H1 (cell line): ENCODE data around the gene ZNF577. TPM values are rescaled to one million over a fixed set of nuclear protein-coding genes. Genes with fewer than 3 reads are reported as not detected.

Experiments
- CTCF ChIA-PET: fragments of 300-600 bp; sonication (Branson Sonifier 250); formaldehyde crosslinking; loops from one replicate; lab custom pipeline; 2021; ENCODE audit not compliant: partially characterized antibody; lab: Charles Lee
- POLR2A ChIA-PET: fragments of 300-600 bp; sonication (Branson Sonifier 250); formaldehyde crosslinking; loops from one replicate; lab custom pipeline; 2021; ENCODE audit warnings: inconsistent platforms; ENCODE audit not compliant: partially characterized antibody; lab: Charles Lee
- DNase-seq, 2 experiments: peaks; one replicate each; pipeline versions ENCODE4 v3.0.0 to v3.0.0-alpha.2; 2010 to 2022; ENCODE audit warnings: low spot score in 2 of 2, low read depth in 1 of 2, mixed read lengths in 1 of 2
- FAIRE-seq: peaks from 2 replicates; lab custom pipeline; 2011; peaks lifted over from hg19 to GRCh38; lab: Jason Lieb, UNC
- H2AFZ ChIP-seq: 2 replicates; pipeline ENCODE4 v1.8.1; 2012; ENCODE audit warnings: low read length, inconsistent platforms
- H2AK5ac ChIP-seq: 2 replicates; pipeline ENCODE4 v1.6.1; 2013; ENCODE audit warnings: low read depth, low read length
- H2BK120ac ChIP-seq: replicated peaks from 2 replicates; pipeline ENCODE3; 2013; ENCODE audit warnings: low read depth, low read length, inconsistent platforms
- H2BK12ac ChIP-seq: 2 replicates; pipeline ENCODE4 v1.6.1; 2013; ENCODE audit warnings: low read depth, low read length
- H2BK15ac ChIP-seq: 2 replicates; pipeline ENCODE4 v1.6.1; 2013; ENCODE audit warnings: low read length
- H2BK20ac ChIP-seq: 2 replicates; pipeline ENCODE4 v1.6.1; 2013; ENCODE audit warnings: low read length
- H2BK5ac ChIP-seq: 2 replicates; pipeline ENCODE4 v1.6.1; 2013; ENCODE audit warnings: low read depth, low read length
- H3K14ac ChIP-seq: 2 replicates; pipeline ENCODE4 v1.6.1; 2013; ENCODE audit warnings: inconsistent platforms; ENCODE audit not compliant: insufficient read length
- H3K18ac ChIP-seq: 2 replicates; pipeline ENCODE4 v1.6.1; 2013; ENCODE audit warnings: low read length; ENCODE audit errors: extremely low read depth
- H3K23ac ChIP-seq: 2 replicates; pipeline ENCODE4 v1.6.1; 2013; ENCODE audit warnings: inconsistent platforms; ENCODE audit not compliant: insufficient read length
- H3K23me2 ChIP-seq: 2 replicates; pipeline ENCODE4 v1.6.1; 2013; ENCODE audit warnings: low read depth, low read length
- H3K27ac ChIP-seq: 2 replicates; pipeline ENCODE4 v1.6.1; 2011; ENCODE audit warnings: low read depth, low read length, inconsistent platforms
- H3K27me3 ChIP-seq, 4 experiments: replicated peaks in 1 of 4; 1 replicate in 1 of 4; 2 replicates in 3 of 4; pipeline versions ENCODE4 v1.6.1 to v1.8.1; 2011 to 2013; ENCODE audit warnings: low read length in 3 of 4, mild to moderate bottlenecking in 3 of 4, inconsistent platforms in 2 of 4, mixed read lengths in 2 of 4, moderate library complexity in 1 of 4; ENCODE audit not compliant: control insufficient read depth in 3 of 4, insufficient read depth in 3 of 4; ENCODE audit errors: extremely low read depth in 1 of 4
- H3K36me3 ChIP-seq, 4 experiments: 2 replicates each; pipeline versions ENCODE4 v1.6.1 to v1.8.1; 2011 to 2013; ENCODE audit warnings: mild to moderate bottlenecking in 4 of 4, low read length in 3 of 4, moderate library complexity in 2 of 4, control low read depth in 1 of 4, inconsistent platforms in 1 of 4; ENCODE audit not compliant: insufficient read depth in 4 of 4, control insufficient read depth in 2 of 4
- H3K4ac ChIP-seq: replicated peaks from 2 replicates; pipeline ENCODE3; 2013; ENCODE audit warnings: low read length, low read depth, mixed read lengths, inconsistent platforms; ENCODE audit not compliant: insufficient read length
- H3K4me1 ChIP-seq, 4 experiments: replicated peaks in 1 of 4; 1 replicate in 1 of 4; 2 replicates in 3 of 4; pipeline versions ENCODE4 v1.6.1 to v1.8.1; 2011 to 2013; ENCODE audit warnings: low read length in 3 of 4, inconsistent platforms in 2 of 4, mixed read lengths in 1 of 4; ENCODE audit not compliant: insufficient read depth in 4 of 4, control insufficient read depth in 3 of 4
- H3K4me2 ChIP-seq, 2 experiments: 2 replicates each; pipeline versions ENCODE4 v1.6.1 to v1.8.1; 2011 to 2013; ENCODE audit warnings: low read depth in 2 of 2, low read length in 2 of 2, control low read depth in 1 of 2, inconsistent platforms in 1 of 2, mild to moderate bottlenecking in 1 of 2; ENCODE audit not compliant: insufficient read depth in 1 of 2
- H3K4me3 ChIP-seq, 4 experiments: fragments of 200-600, 300-600 bp in 1 of 4; sonication (generic), shearing (Covaris generic), sonication (Bioruptor Twin) in 1 of 4; 2 replicates each; pipeline versions ENCODE4 v1.5.1 to v1.8.1; 2011 to 2016; ENCODE audit warnings: low read length in 4 of 4, low read depth in 3 of 4, control low read depth in 2 of 4, inconsistent platforms in 2 of 4, mild to moderate bottlenecking in 2 of 4, mixed read lengths in 1 of 4, moderate library complexity in 1 of 4; ENCODE audit not compliant: insufficient read depth in 2 of 4; ENCODE audit errors: extremely low read depth in 1 of 4
- H3K56ac ChIP-seq: replicated peaks from 2 replicates; pipeline ENCODE3; 2013; ENCODE audit warnings: low read depth, mild to moderate bottlenecking, mixed read lengths, low read length, inconsistent platforms; ENCODE audit not compliant: insufficient read length
- H3K79me1 ChIP-seq: 2 replicates; pipeline ENCODE4 v1.6.1; 2013; ENCODE audit warnings: low read depth, low read length, control low read depth
- H3K79me2 ChIP-seq, 2 experiments: 2 replicates each; pipeline versions ENCODE4 v1.6.1 to v1.8.1; 2012 to 2013; ENCODE audit warnings: low read length in 2 of 2, mild to moderate bottlenecking in 2 of 2, inconsistent platforms in 1 of 2; ENCODE audit not compliant: insufficient read depth in 2 of 2, control insufficient read depth in 1 of 2
- H3K9ac ChIP-seq, 4 experiments: replicated peaks in 1 of 4; 1 replicate in 1 of 4; 2 replicates in 3 of 4; pipeline versions ENCODE4 v1.6.1 to v1.8.1; 2011 to 2013; ENCODE audit warnings: low read depth in 3 of 4, low read length in 3 of 4, control low read depth in 2 of 4, mild to moderate bottlenecking in 2 of 4, moderate library complexity in 2 of 4, inconsistent platforms in 1 of 4; ENCODE audit errors: extremely low read depth in 1 of 4
- H3K9me3 ChIP-seq, 2 experiments: 2 replicates each; pipeline versions ENCODE4 v1.6.1 to v1.8.1; 2012 to 2013; ENCODE audit warnings: mild to moderate bottlenecking in 2 of 2, moderate library complexity in 2 of 2, control low read depth in 1 of 2, inconsistent platforms in 1 of 2, low read depth in 1 of 2, low read length in 1 of 2, mixed read lengths in 1 of 2; ENCODE audit not compliant: insufficient read depth in 2 of 2
- H4K20me1 ChIP-seq, 2 experiments: replicated peaks in 1 of 2; 2 replicates each; pipeline versions ENCODE3 to v1.8.1; 2011 to 2013; ENCODE audit warnings: inconsistent platforms in 2 of 2, low read length in 2 of 2, mild to moderate bottlenecking in 1 of 2; ENCODE audit not compliant: insufficient read depth in 2 of 2, control insufficient read depth in 1 of 2
- H4K5ac ChIP-seq: 2 replicates; pipeline ENCODE4 v1.6.1; 2013; ENCODE audit warnings: low read length, low read depth, mixed read lengths, inconsistent platforms; ENCODE audit not compliant: insufficient read length
- H4K8ac ChIP-seq: 2 replicates; pipeline ENCODE4 v1.8.0; 2013; ENCODE audit warnings: mild to moderate bottlenecking, moderate library complexity, low read length, inconsistent platforms; ENCODE audit not compliant: insufficient read depth; ENCODE audit errors: extremely low read depth
- H4K91ac ChIP-seq: replicated peaks from 2 replicates; pipeline ENCODE3; 2013; ENCODE audit warnings: low read length, mixed read lengths, inconsistent platforms; ENCODE audit not compliant: insufficient read length
- CEBPB ChIP-seq: IDR thresholded peaks from 2 replicates; pipeline ENCODE4 v1.6.1; 2012; ENCODE audit warnings: low read depth, low read length
- JUN ChIP-seq: IDR thresholded peaks from 2 replicates; pipeline ENCODE4 v1.6.1; 2011; ENCODE audit warnings: low read depth, mild to moderate bottlenecking, improper control_type of control experiment, low read length
- ZNF274 ChIP-seq: IDR thresholded peaks from 2 replicates; pipeline ENCODE4 v1.7.0; 2012; ENCODE audit warnings: low read length, borderline replicate concordance; ENCODE audit errors: extremely low read depth
- WGBS, 2 experiments: shearing (Covaris generic) in 1 of 2; methylation state at CpG; one replicate each; pipeline versions ENCODE4 v1.1.6 to v1.1.7; 2013 to 2015; ENCODE audit warnings: low lambda C conversion rate in 2 of 2, mixed read lengths in 2 of 2, inconsistent platforms in 1 of 2, low coverage in 1 of 2, missing lambda C conversion rate in 1 of 2; ENCODE audit not compliant: insufficient replicate concordance in 2 of 2, insufficient coverage in 1 of 2, insufficient read length in 1 of 2; ENCODE audit errors: extremely low coverage in 1 of 2, missing lambda C conversion rate in 1 of 2; 5-methylcytosine and 5-hydroxymethylcytosine counted together
- polyA plus RNA-seq, 7 experiments: library from polyadenylated mRNA; depleted of rRNA in 3 of 7; stranded (reverse) in 5 of 7; unstranded in 2 of 7; fragments of >200 nt in 5 of 7; fragments of 200-250 nt in 2 of 7; gene quantifications; 1 replicate in 5 of 7; 2 replicates in 1 of 7; 4 replicates in 1 of 7; pipeline versions ENCODE4 v1.2.1 to v1.2.3, GENCODE V29; 2011 to 2013; ENCODE audit warnings: missing spikeins in 2 of 7, mixed read lengths in 2 of 7
- total RNA-seq: library from RNA; stranded (reverse); fragmentation: NEBNext Ultra II Directional; extraction: Animal tissue kit (Norgen Biotek cat#: 25700); gene quantifications from 2 replicates; pipeline ENCODE4 v1.2.1, GENCODE V29; 2021

ZNF577 gene
- total and polyA plus RNA-seq, 2 of the 8 experiments (the other 6 are each of a cell fraction or from before 2014, with no cell fraction given) = 13.8 to 14.9 TPM

- Histone ChIP-seq H3K27ac (no peak overlapping the region), H4K91ac (no peak overlapping the region), H3K4me2 (no peak overlapping the region), H3K23ac (no peak overlapping the region), H3K23me2 (no peaks in the 10 kb centered on the region), H3K9ac (no peak overlapping the region), H2BK15ac (no peak overlapping the region), H3K27me3 (no peaks in the 10 kb centered on the region), H4K8ac (no peak overlapping the region), H2AFZ (no peak overlapping the region), H3K36me3 (peaks cover 31 to 99% (median 71%) of the 10 kb centered on the region in 4 experiments), H3K9me3 (peaks cover 79 to 83% of the 10 kb centered on the region in 2 experiments), H3K14ac (no peak overlapping the region), H2AK5ac (no peak overlapping the region), H3K4me3 (no peak overlapping the region), H4K20me1 (no peaks in the 10 kb centered on the region), H3K4ac (no peak overlapping the region), H3K79me1 (no peaks in the 10 kb centered on the region)
- FAIRE-seq (no peak), DNase-seq (no peak)
- POLR2A ChIA-PET = interaction anchor here (1.0 to 2.3 kb wide), 6 partner anchors 8 to 30 kb away, joined by 4 to 11 read pairs (median 6); no protein-coding TSS in a partner anchor
- CTCF ChIA-PET = no interaction called here
- TF ChIP-seq JUN (no peak), ZNF274 (peak; percentile 90), CEBPB (no peak)
- TF ChIP-seq, all 59 proteins: peak for 1
- no peaks in the 10 kb centered on the region for H3K4me1 ChIP-seq
- H3K79me2 ChIP-seq = no peaks in the 10 kb centered on the region
- no peak overlapping the region for H3K56ac ChIP-seq
- H2BK120ac ChIP-seq = no peak overlapping the region
- H2BK20ac ChIP-seq = no peak overlapping the region
- no peak overlapping the region for H2BK12ac ChIP-seq
- no peak overlapping the region for H3K18ac ChIP-seq
- WGBS, 2 experiments = 98% methylated on average over 4 of the region's 4 CpGs; no CpG with 5 or more reads in 1 of the 2 experiments
- no peak overlapping the region for H2BK5ac ChIP-seq
- H4K5ac ChIP-seq = no peak overlapping the region
These were observed 14.7 kb downstream of the ZNF577 start for GRCh38 chr19:51873097-51873496.
